ENCODE results near the gene NCOR2. TPM values are rescaled to one million over a fixed set of nuclear protein-coding genes. Genes with fewer than 3 reads are reported as not detected.

The NCOR2 gene
- total RNA-seq, 2 donors from 2014 or later: 137 to 148 TPM

- no peaks in the 10 kb centered on the region for H3K4me1 ChIP-seq
- DNase-seq: no peak
- H3K4me3 ChIP-seq: no peak overlapping the region
- no peak overlapping the region for H3K9ac ChIP-seq (ENCODE audit: low read depth in 2 of 2, low read length in 2 of 2)
- TF ChIP-seq, protein P1, sequence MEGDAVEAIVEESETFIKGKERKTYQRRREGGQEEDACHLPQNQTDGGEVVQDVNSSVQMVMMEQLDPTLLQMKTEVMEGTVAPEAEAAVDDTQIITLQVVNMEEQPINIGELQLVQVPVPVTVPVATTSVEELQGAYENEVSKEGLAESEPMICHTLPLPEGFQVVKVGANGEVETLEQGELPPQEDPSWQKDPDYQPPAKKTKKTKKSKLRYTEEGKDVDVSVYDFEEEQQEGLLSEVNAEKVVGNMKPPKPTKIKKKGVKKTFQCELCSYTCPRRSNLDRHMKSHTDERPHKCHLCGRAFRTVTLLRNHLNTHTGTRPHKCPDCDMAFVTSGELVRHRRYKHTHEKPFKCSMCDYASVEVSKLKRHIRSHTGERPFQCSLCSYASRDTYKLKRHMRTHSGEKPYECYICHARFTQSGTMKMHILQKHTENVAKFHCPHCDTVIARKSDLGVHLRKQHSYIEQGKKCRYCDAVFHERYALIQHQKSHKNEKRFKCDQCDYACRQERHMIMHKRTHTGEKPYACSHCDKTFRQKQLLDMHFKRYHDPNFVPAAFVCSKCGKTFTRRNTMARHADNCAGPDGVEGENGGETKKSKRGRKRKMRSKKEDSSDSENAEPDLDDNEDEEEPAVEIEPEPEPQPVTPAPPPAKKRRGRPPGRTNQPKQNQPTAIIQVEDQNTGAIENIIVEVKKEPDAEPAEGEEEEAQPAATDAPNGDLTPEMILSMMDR (IDR thresholded peaks at IDR 0.05): no peak
- no peaks in the 10 kb centered on the region for H3K9me3 ChIP-seq
- no peaks in the 10 kb centered on the region for H3K27me3 ChIP-seq
- H3K36me3 ChIP-seq: no peaks in the 10 kb centered on the region
- intact Hi-C loops (cut with DNase I): no loop called here
- no peak overlapping the region for H3K27ac ChIP-seq
These were observed 16.4 kb upstream of the NCOR2 start for GRCh38 chr12:124583854-124584253.

- intact Hi-C loops (cut with DNase I): no loop called here
- Histone ChIP-seq H3K27ac (no peak overlapping the region), H3K36me3 (no peaks in the 10 kb centered on the region), H3K27me3 (no peaks in the 10 kb centered on the region), H3K4me1 (no peaks in the 10 kb centered on the region), H3K4me3 (no peak overlapping the region), H3K9me3 (no peaks in the 10 kb centered on the region), H3K9ac (ENCODE audit: low read depth in 2 of 2, low read length in 2 of 2) (no peak overlapping the region)
- TF ChIP-seq, protein P1 (IDR thresholded peaks at IDR 0.05): no peak
- no peak for DNase-seq
These were observed 14.7 kb upstream of the NCOR2 start for GRCh38 chr12:124582108-124582424.

DNA sequence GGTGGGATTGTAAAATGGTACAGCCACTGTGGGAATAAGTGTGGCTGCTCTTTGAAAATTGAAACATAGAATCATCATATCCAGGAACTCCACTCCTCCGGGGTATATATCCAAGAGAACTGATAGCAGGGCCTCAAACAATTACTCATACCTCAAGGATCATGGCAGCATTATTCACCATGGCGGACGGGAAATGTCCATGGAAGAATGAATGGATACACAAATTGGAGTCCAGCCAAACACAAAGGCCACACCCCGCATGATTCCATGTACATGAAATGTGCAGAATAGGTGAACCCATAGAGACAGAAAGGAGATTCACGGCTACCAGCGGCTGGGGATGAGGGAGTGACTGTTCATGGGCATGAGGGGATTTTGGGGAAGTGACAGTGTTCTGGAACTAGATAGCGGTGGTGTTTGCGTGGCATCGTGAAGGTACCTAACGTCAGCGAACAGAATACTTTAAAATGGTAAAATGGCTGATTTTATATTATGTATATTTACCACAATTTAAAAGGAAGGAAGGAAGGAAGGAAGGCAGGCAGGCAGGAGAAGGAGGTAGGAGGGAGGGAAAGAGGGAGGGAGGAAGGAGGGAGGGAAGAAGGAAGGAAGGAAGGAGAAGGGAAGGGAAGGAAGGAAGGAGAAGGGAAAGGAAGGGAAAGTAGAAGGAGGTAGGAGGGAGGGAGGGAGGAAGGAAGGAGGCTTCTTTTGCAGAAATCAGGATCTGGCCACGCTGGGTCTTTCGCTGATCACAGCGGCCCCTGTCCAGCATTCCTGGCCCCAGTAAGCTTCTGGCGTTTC lies 14.1 kb upstream of the NCOR2 start:
- Histone ChIP-seq H3K27ac (no peak overlapping the region), H3K4me1 (no peaks in the 10 kb centered on the region), H3K4me3 (no peak overlapping the region), H3K36me3 (no peaks in the 10 kb centered on the region), H3K9me3 (no peaks in the 10 kb centered on the region), H3K27me3 (no peaks in the 10 kb centered on the region), H3K9ac (ENCODE audit: low read depth in 2 of 2, low read length in 2 of 2) (no peak overlapping the region)
- no peak for DNase-seq
- intact Hi-C loops (cut with DNase I): no loop called here
- TF ChIP-seq, protein P1 (IDR thresholded peaks at IDR 0.05): no peak

- Histone ChIP-seq H3K27me3 (no peaks in the 10 kb centered on the region), H3K4me1 (no peaks in the 10 kb centered on the region), H3K36me3 (no peaks in the 10 kb centered on the region), H3K4me3 (no peak overlapping the region), H3K27ac (no peak overlapping the region), H3K9me3 (no peaks in the 10 kb centered on the region), H3K9ac (ENCODE audit: low read depth in 2 of 2, low read length in 2 of 2) (no peak overlapping the region)
- TF ChIP-seq, protein P1 (IDR thresholded peaks at IDR 0.05): no peak
- intact Hi-C loops (cut with DNase I): no loop called here
- DNase-seq: no peak
These were observed 12.6 kb upstream of the NCOR2 start for GRCh38 chr12:124579921-124580517.

GRCh38 chr12:124578854-124579253 lies 11.4 kb upstream of the NCOR2 start:
- no peak overlapping the region for H3K4me3 ChIP-seq
- no peaks in the 10 kb centered on the region for H3K9me3 ChIP-seq
- no peak for DNase-seq
- intact Hi-C loops (cut with DNase I): no loop called here
- no peaks in the 10 kb centered on the region for H3K36me3 ChIP-seq
- no peaks in the 10 kb centered on the region for H3K27me3 ChIP-seq
- H3K27ac ChIP-seq: no peak overlapping the region
- no peaks in the 10 kb centered on the region for H3K4me1 ChIP-seq
- no peak overlapping the region for H3K9ac ChIP-seq (ENCODE audit: low read depth in 2 of 2, low read length in 2 of 2)
- TF ChIP-seq, protein P1 (IDR thresholded peaks at IDR 0.05): no peak

Data from colonic mucosa (tissue), 4 donors.